Measurements from ENCODE around the gene TRIM34. TPM values are rescaled to one million over a fixed set of nuclear protein-coding genes. Genes with fewer than 3 reads are reported as not detected.
"Not testable (repeated sequence)": the region's sequence is repeated elsewhere in the genome, so short reads cannot be mapped to it uniquely, and the experiment has no call there.

Gene TRIM34
- total RNA-seq, 1 donor from 2014 or later, result 13.7 TPM

DNA sequence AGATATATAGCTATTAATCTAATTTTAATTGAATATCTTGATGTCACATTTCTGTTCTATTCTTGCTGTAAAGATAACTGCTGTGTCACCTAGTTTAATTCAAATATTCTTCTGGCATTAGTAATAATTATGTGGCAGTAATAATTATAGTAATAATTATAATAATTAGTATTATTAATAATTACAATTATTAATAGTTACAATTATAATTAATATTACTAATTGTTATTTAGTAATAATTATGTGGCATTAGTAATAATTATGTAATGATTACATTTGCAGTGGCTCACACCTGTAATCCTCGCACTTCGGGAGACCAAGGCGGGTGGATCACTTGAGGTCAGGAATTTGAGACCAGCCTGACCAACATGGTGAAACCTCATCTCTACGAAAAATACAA lies 61.6 kb downstream of the TRIM34 start:
- no peak overlapping the region for H3K27ac ChIP-seq
- H3K36me3 ChIP-seq, result no peaks in the 10 kb centered on the region
- intact Hi-C loops (cut with DNase I), result no loop called here
- H3K27me3 ChIP-seq (ENCODE audit: low read depth), result no peaks in the 10 kb centered on the region
- H3K4me1 ChIP-seq, result peaks cover 30% of the 10 kb centered on the region
- DNase-seq, result no peak
- no peak for ATAC-seq
- TF ChIP-seq, protein P1, sequence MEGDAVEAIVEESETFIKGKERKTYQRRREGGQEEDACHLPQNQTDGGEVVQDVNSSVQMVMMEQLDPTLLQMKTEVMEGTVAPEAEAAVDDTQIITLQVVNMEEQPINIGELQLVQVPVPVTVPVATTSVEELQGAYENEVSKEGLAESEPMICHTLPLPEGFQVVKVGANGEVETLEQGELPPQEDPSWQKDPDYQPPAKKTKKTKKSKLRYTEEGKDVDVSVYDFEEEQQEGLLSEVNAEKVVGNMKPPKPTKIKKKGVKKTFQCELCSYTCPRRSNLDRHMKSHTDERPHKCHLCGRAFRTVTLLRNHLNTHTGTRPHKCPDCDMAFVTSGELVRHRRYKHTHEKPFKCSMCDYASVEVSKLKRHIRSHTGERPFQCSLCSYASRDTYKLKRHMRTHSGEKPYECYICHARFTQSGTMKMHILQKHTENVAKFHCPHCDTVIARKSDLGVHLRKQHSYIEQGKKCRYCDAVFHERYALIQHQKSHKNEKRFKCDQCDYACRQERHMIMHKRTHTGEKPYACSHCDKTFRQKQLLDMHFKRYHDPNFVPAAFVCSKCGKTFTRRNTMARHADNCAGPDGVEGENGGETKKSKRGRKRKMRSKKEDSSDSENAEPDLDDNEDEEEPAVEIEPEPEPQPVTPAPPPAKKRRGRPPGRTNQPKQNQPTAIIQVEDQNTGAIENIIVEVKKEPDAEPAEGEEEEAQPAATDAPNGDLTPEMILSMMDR (IDR thresholded peaks at IDR 0.05), result no peak
- H3K9me3 ChIP-seq, result no peaks in the 10 kb centered on the region
- H3K4me3 ChIP-seq, result no peak overlapping the region

DNA sequence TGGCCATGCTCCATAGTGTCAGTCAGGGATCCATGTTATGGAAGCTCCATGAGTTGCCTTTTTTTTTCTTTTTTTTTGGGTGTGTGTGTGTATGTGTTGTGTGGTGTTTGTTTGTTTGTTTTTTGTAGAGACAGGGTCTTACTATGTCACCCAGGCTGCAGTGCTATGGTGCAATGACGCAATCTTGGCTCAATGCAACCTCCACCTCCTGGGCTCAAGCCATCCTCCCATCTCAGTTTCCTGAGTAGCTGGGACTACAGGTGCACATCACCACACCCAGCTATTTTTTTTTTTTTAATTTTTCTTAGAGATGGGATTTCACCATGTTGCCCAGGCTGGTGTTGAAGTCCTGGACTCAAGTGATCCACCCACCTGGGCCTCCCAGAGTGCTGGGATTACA lies 63.7 kb downstream of the TRIM34 start:
- DNase-seq (no peak), ATAC-seq (no peak)
- intact Hi-C loops (cut with DNase I), result no loop called here
- H3K4me1 ChIP-seq, result peaks cover 36% of the 10 kb centered on the region
- H3K27ac ChIP-seq, result peak overlapping the region; percentile 94
- H3K27me3 ChIP-seq (ENCODE audit: low read depth), result no peaks in the 10 kb centered on the region
- TF ChIP-seq, protein P1 (IDR thresholded peaks at IDR 0.05), result no peak
- H3K36me3 ChIP-seq, result no peaks in the 10 kb centered on the region
- no peak overlapping the region for H3K4me3 ChIP-seq
- no peaks in the 10 kb centered on the region for H3K9me3 ChIP-seq

DNA sequence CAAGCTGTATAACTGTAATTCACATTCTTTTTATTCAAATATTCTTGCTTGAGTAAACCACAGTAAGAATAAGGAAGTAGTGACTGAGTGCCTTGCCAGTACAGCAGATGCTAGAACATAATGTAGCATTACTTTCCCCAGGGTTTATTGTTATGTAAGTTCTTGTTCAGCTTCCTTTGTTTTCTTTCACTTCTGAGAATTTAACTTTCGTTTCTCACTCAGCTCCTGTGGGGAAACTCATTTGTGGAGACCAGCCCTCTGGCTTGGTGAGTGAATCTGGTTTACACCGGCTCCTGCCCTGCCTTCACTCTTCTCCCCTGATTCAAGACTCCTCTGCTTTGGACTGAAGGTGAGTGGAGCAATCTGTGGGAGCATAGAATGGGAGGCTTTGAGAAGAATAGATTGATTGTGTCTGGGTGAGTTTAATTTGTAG lies 64.8 kb downstream of the TRIM34 start, which contains the start of gene TRIM22:
TSS of gene TRIM22 (plus strand) at position 240 of the 433 bp plus-strand sequence. CDS start 6,443 bp downstream, outside the sequence.
- peak within 1 kb of the TSS; percentile 94 for H3K27ac ChIP-seq
- DNase-seq, result peak; percentile 56
- TF ChIP-seq, protein P1 (IDR thresholded peaks at IDR 0.05), result no peak
- peaks cover 36% of the 10 kb centered on the region for H3K4me1 ChIP-seq
- H3K27me3 ChIP-seq (ENCODE audit: low read depth), result no peaks in the 10 kb centered on the region
- peak within 1 kb of the TSS; percentile 64 for H3K4me3 ChIP-seq
- intact Hi-C loops (cut with DNase I), result no loop called here
- H3K36me3 ChIP-seq, result peaks cover 5% of the 10 kb centered on the region
- H3K9me3 ChIP-seq, result no peaks in the 10 kb centered on the region
- ATAC-seq, result peak; percentile 83 to 87

DNA sequence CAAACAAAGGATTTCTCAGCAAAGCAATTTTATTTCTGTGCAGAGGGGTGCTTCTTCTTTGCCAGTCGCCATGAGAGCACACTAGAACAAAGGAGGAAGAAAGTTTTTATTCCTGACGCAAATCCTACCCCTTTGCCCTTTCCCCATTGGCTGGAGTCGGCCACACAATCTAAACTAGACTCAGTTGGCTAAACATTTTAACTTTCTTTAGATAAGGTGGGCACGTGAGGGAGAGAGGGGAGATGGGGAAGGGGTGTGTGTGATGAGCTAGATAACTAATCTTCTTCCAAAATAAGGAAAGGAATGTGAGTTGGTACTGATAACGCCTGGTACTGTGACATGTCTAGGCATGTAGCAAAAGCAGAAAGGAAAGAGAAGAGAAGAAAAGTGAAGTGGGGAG lies 65.4 kb downstream of the TRIM34 start:
- intact Hi-C loops (cut with DNase I), result no loop called here
- H3K4me3 ChIP-seq, result peak overlapping the region; percentile 64
- TF ChIP-seq, protein P1 (IDR thresholded peaks at IDR 0.05), result no peak
- H3K27ac ChIP-seq, result peak overlapping the region; percentile 94
- no peaks in the 10 kb centered on the region for H3K9me3 ChIP-seq
- DNase-seq (no peak), ATAC-seq (peak; percentile 65 to 72)
- peaks cover 5% of the 10 kb centered on the region for H3K36me3 ChIP-seq
- no peaks in the 10 kb centered on the region for H3K27me3 ChIP-seq (ENCODE audit: low read depth)
- peaks cover 42% of the 10 kb centered on the region for H3K4me1 ChIP-seq

DNA sequence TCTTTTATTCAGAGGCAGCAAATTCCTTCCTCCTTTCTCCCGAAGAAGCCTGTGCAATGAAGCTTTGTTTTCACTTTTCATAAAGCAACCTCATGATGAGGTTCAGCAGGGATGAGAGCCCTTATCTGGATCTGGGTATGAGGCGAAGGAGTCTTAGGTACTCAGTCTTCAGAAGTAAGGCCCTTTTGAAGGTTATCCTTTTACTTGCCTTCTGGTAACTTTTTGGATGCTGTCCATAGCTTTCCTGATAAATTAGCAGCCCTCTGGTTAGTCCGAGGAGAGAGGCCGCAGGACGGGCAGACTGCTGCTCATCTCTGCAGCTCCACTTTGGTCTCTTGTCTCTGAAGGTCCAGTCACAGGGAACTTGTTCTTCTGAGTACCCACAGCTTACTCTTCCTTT lies 65.9 kb downstream of the TRIM34 start:
- peak; percentile 37 to 59 for ATAC-seq
- Histone ChIP-seq H3K36me3 (peaks cover 8% of the 10 kb centered on the region), H3K27me3 (ENCODE audit: low read depth) (no peaks in the 10 kb centered on the region), H3K9me3 (no peaks in the 10 kb centered on the region), H3K27ac (peak overlapping the region; percentile 94), H3K4me3 (peak overlapping the region; percentile 64), H3K4me1 (peaks cover 42% of the 10 kb centered on the region)
- DNase-seq, result no peak
- TF ChIP-seq, protein P1 (IDR thresholded peaks at IDR 0.05), result no peak
- intact Hi-C loops (cut with DNase I), result no loop called here

DNA sequence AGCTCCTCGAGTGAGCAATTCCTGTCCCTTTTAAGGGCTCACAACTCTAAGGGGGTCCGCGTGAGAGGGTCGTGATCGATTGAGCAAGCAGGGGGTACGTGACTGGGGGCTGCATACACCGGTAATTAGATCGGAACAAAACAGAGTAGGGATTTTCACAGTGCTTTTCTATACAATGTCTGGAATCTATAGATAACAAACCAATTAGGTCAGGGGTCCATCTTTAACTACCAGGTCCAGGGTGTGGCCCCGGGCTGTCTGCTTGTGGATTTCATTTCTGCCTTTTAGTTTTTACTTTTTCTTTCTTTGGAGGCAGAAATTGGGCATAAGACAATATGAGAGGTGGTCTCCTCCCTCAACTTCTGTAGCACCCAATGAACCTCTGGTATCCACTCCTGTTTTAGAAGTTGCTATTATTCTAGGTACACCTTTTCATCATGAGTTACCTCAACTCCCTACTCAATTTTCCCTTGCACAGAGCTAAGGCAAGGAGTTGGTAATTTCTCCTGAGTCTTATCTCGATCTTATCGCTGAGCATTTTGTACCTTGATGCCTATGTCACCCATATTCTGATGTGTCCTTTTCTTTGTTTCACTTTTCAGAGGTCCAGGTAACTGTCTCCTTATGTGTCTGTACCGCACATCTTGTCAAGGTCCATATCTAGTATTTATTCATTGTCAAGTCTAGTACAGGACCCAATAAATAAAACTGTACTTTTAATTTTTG lies 66.6 kb downstream of the TRIM34 start:
- H3K27me3 ChIP-seq (ENCODE audit: low read depth); intact Hi-C loops (cut with DNase I); H3K9me3 ChIP-seq; ATAC-seq; DNase-seq: not testable (repeated sequence)
- peaks cover 47% of the 10 kb centered on the region for H3K4me1 ChIP-seq
- peaks cover 14% of the 10 kb centered on the region for H3K36me3 ChIP-seq
- H3K27ac ChIP-seq, result peak overlapping the region; percentile 94
- H3K4me3 ChIP-seq, result peak overlapping the region; percentile 64

Data from lower lobe of right lung (tissue), 2 donors.